ENCODE data around the gene SUFU.
A peak's percentile ranks its signal among the peaks of the same experiment; 100 is the strongest.

DNA sequence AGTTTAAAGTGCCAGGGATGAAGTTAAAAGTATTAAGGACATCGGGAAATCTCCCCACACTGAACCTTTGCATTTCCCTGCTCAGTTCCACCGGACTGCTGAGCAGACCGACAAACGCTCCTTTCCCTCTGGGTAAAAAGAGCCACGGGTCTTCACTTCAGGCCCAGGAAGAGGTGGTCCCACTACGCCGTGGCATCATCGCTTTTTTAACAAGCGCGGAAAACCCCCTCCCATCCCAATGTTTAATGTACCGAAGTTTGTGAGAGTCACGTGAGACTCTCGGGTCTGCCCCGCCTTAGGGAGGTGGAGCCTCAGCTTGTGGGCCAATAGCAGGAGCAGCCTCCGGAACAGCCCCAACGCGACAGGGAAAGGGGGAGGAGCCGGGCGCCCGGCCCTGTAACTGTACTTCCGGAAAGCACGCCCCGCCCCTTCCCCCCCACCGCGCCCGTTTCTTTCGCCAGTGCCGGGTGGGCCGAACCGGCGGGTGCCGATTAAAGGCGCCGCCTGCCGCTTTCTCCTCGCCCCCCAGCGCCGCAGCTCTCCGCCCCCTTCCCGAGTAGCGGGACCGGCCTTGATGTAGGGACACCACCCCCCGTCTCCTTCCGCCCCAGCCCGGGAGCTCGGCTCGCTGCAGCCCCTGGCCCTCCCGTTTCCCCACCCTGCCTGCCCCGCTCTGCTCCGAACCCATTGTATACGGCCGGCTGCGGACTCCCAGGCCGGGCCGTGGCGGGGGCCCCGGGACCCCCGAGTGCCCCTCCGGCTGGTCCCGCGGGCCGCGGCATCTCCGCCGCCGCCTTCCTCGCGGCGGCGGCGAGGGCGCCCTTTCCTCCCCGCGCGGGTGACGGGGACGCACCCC lies 138.3 kb downstream of the SUFU start:
- TF ChIP-seq EZH2 (IDR thresholded peaks at IDR 0.05; ENCODE audit: low read depth, unreplicated experiment) (no peak), POLR2AphosphoS5 (IDR thresholded peaks at IDR 0.05; ENCODE audit: low read depth) (peak; percentile 59), ZNF114 (CRISPR knock-in tag; IDR thresholded peaks at IDR 0.05) (no peak), EZH2phosphoT487 (IDR thresholded peaks at IDR 0.05; ENCODE audit: unreplicated experiment) (no peak), REST (IDR thresholded peaks at IDR 0.05; ENCODE audit: unreplicated experiment) (no peak)
- TF ChIP-seq, protein P1, sequence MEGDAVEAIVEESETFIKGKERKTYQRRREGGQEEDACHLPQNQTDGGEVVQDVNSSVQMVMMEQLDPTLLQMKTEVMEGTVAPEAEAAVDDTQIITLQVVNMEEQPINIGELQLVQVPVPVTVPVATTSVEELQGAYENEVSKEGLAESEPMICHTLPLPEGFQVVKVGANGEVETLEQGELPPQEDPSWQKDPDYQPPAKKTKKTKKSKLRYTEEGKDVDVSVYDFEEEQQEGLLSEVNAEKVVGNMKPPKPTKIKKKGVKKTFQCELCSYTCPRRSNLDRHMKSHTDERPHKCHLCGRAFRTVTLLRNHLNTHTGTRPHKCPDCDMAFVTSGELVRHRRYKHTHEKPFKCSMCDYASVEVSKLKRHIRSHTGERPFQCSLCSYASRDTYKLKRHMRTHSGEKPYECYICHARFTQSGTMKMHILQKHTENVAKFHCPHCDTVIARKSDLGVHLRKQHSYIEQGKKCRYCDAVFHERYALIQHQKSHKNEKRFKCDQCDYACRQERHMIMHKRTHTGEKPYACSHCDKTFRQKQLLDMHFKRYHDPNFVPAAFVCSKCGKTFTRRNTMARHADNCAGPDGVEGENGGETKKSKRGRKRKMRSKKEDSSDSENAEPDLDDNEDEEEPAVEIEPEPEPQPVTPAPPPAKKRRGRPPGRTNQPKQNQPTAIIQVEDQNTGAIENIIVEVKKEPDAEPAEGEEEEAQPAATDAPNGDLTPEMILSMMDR (conservative IDR thresholded peaks at IDR 0.05; ENCODE audit: low read depth in 2 of 2): no peak
